ENCODE data around the gene TSPAN9.

- TF ChIP-seq CTCF (IDR thresholded peaks at IDR 0.05) (peak; percentile 89 to 91 (median 90)), POLR2A (IDR thresholded peaks at IDR 0.05; ENCODE audit: low read depth) (no peak)
Measured at GRCh38 chr12:3299929-3300832, 223.0 kb downstream of the TSPAN9 start.
